Panc1 (cell line): ENCODE data around the gene OGA. TPM values are rescaled to one million over a fixed set of nuclear protein-coding genes. Genes with fewer than 3 reads are reported as not detected.

Experiments used
- ATAC-seq: fragments of 200-7000 bp; cut with Tn5 transposase; 2 replicates; pipeline ENCODE4 v1.9.1; 2020; ENCODE audit warnings: mild to moderate bottlenecking, moderate library complexity
- BruUV-seq: library from RNA; stranded (reverse); fragments of 400-500 nt; replicated peaks from 2 replicates; lab custom pipeline; 2021; lab: Mats Ljungman, UMichigan
- CTCF ChIA-PET: fragments of 300-600 bp; sonication (Branson Sonifier 250); formaldehyde crosslinking; loops from one replicate; lab custom pipeline; 2022; ENCODE audit warnings: antibody characterized with exemption; lab: Charles Lee
- POLR2A ChIA-PET: fragments of 300-600 bp; sonication (Branson Sonifier 250); formaldehyde crosslinking; loops from one replicate; lab custom pipeline; 2022; ENCODE audit warnings: antibody characterized with exemption; lab: Charles Lee
- DNase-seq: peaks from one replicate; pipeline ENCODE4 v3.0.0-alpha.2; 2010; ENCODE audit warnings: low read depth, low spot score
- H3K27ac ChIP-seq: 2 replicates; pipeline ENCODE4 v1.5.1; 2011; ENCODE audit warnings: mild to moderate bottlenecking, low read length, inconsistent platforms
- H3K27me3 ChIP-seq: fragments of 200-500 bp; sonication (Bioruptor generic); 2 replicates; pipeline ENCODE4 v1.6.0; 2014; ENCODE audit warnings: low read length, inconsistent platforms; ENCODE audit not compliant: control insufficient read depth, insufficient read depth
- H3K36me3 ChIP-seq: fragments of 200-500 bp; sonication (Bioruptor generic); 2 replicates; pipeline ENCODE4 v1.5.1; 2014; ENCODE audit warnings: inconsistent platforms, mild to moderate bottlenecking, low read length, moderate library complexity; ENCODE audit not compliant: control insufficient read depth, insufficient read depth
- H3K4me1 ChIP-seq: 2 replicates; pipeline ENCODE4 v1.5.1; 2011; ENCODE audit warnings: inconsistent platforms, mild to moderate bottlenecking, low read length, moderate library complexity; ENCODE audit not compliant: control insufficient read depth, insufficient read depth
- H3K4me3 ChIP-seq, 2 experiments: 2 replicates each; pipeline ENCODE4 v1.5.1; 2011 to 2012; ENCODE audit warnings: low read depth in 2 of 2, low read length in 2 of 2, mild to moderate bottlenecking in 2 of 2, inconsistent platforms in 1 of 2, moderate library complexity in 1 of 2
- H3K9me3 ChIP-seq: fragments of 200-500 bp; sonication (Bioruptor generic); 2 replicates; pipeline ENCODE4 v1.5.1; 2014; ENCODE audit warnings: low read depth, mild to moderate bottlenecking, inconsistent platforms, low read length, moderate library complexity; ENCODE audit not compliant: control insufficient read depth, insufficient read depth
- POLR2AphosphoS5 ChIP-seq: IDR thresholded peaks from 2 replicates; pipeline ENCODE4 v1.6.1; 2012; ENCODE audit warnings: mild to moderate bottlenecking, low read depth, low read length, moderate library complexity
- SIN3A ChIP-seq: IDR thresholded peaks from 2 replicates; pipeline ENCODE4 v1.6.1; 2012; ENCODE audit warnings: low read depth, mild to moderate bottlenecking, low read length, moderate library complexity, borderline replicate concordance; ENCODE audit not compliant: insufficient read depth
- TCF7L2 ChIP-seq: IDR thresholded peaks from 2 replicates; pipeline ENCODE4 v1.6.1; 2011; ENCODE audit warnings: mild to moderate bottlenecking, low read depth, low read length, inconsistent platforms
- in situ Hi-C: cut with HindIII; loops from 2 replicates; pipeline ENCODE4 v1.10.0; 2016; ENCODE audit warnings: low sequenced_read_pairs, low pct_unique_long_range_greater_than_20kb
- intact Hi-C: fragments of 100-400 bp; cut with micrococcal nuclease; formaldehyde crosslinking; loops from one replicate; pipeline ENCODE4 v1.10.0; 2022; ENCODE audit not compliant: unreplicated experiment
- total RNA-seq: library from RNA; stranded (reverse); gene quantifications from one replicate; pipeline ENCODE4 v1.2.1, GENCODE V29; 2021; ENCODE audit not compliant: unreplicated experiment
- TF ChIP-seq, protein P1 (sequence below), 2 experiments: IDR thresholded peaks; 2 replicates each; pipeline ENCODE4 v1.6.1; 2011 to 2012; ENCODE audit warnings: low read depth in 2 of 2, control low read depth in 1 of 2, low read length in 1 of 2, mild to moderate bottlenecking in 1 of 2, moderate library complexity in 1 of 2; ENCODE audit not compliant: insufficient read depth in 1 of 2
- TF ChIP-seq, protein P2 (sequence below): fragments of 450-650 bp; IDR thresholded peaks from 2 replicates; pipeline ENCODE4 v1.5.1; 2017; ENCODE audit warnings: mild to moderate bottlenecking

OGA gene
- total RNA-seq, 1 experiment from 2014 or later, result 117 TPM

- intact Hi-C loops, result no loop called here
- Histone ChIP-seq H3K4me1 (no peaks in the 10 kb centered on the region), H3K27ac (no peak overlapping the region), H3K27me3 (no peaks in the 10 kb centered on the region), H3K9me3 (no peaks in the 10 kb centered on the region), H3K36me3 (no peaks in the 10 kb centered on the region), H3K4me3 (no peak overlapping the region)
- in situ Hi-C loops, result no loop called here
- no TSS peak for BruUV-seq
- POLR2A ChIA-PET, result interaction anchor here (0.5 to 2.1 kb wide), 2 partner anchors 47 to 159 kb away, joined by 5 to 11 read pairs; no protein-coding TSS in a partner anchor
- TF ChIP-seq, protein P1, sequence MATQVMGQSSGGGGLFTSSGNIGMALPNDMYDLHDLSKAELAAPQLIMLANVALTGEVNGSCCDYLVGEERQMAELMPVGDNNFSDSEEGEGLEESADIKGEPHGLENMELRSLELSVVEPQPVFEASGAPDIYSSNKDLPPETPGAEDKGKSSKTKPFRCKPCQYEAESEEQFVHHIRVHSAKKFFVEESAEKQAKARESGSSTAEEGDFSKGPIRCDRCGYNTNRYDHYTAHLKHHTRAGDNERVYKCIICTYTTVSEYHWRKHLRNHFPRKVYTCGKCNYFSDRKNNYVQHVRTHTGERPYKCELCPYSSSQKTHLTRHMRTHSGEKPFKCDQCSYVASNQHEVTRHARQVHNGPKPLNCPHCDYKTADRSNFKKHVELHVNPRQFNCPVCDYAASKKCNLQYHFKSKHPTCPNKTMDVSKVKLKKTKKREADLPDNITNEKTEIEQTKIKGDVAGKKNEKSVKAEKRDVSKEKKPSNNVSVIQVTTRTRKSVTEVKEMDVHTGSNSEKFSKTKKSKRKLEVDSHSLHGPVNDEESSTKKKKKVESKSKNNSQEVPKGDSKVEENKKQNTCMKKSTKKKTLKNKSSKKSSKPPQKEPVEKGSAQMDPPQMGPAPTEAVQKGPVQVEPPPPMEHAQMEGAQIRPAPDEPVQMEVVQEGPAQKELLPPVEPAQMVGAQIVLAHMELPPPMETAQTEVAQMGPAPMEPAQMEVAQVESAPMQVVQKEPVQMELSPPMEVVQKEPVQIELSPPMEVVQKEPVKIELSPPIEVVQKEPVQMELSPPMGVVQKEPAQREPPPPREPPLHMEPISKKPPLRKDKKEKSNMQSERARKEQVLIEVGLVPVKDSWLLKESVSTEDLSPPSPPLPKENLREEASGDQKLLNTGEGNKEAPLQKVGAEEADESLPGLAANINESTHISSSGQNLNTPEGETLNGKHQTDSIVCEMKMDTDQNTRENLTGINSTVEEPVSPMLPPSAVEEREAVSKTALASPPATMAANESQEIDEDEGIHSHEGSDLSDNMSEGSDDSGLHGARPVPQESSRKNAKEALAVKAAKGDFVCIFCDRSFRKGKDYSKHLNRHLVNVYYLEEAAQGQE (IDR thresholded peaks at IDR 0.05; ENCODE audit: insufficient read depth in 1 of 2, low read depth in 2 of 2, low read length in 1 of 2), result no peak
- TF ChIP-seq POLR2AphosphoS5, result no peak
- TF ChIP-seq, protein P2, sequence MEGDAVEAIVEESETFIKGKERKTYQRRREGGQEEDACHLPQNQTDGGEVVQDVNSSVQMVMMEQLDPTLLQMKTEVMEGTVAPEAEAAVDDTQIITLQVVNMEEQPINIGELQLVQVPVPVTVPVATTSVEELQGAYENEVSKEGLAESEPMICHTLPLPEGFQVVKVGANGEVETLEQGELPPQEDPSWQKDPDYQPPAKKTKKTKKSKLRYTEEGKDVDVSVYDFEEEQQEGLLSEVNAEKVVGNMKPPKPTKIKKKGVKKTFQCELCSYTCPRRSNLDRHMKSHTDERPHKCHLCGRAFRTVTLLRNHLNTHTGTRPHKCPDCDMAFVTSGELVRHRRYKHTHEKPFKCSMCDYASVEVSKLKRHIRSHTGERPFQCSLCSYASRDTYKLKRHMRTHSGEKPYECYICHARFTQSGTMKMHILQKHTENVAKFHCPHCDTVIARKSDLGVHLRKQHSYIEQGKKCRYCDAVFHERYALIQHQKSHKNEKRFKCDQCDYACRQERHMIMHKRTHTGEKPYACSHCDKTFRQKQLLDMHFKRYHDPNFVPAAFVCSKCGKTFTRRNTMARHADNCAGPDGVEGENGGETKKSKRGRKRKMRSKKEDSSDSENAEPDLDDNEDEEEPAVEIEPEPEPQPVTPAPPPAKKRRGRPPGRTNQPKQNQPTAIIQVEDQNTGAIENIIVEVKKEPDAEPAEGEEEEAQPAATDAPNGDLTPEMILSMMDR, result no peak
- TF ChIP-seq SIN3A, result no peak
- no peak for TF ChIP-seq TCF7L2
- ATAC-seq (no peak), DNase-seq (no peak)
- CTCF ChIA-PET, result interaction anchor here (2.7 kb wide), 1 partner anchor 10 kb away, joined by 21 read pairs; no protein-coding TSS in a partner anchor
These were observed 32.5 kb upstream of the OGA start for GRCh38 chr10:101850749-101851148.

GRCh38 chr10:101848894-101849351 lies 30.7 kb upstream of the OGA start:
- no peak for ATAC-seq
- in situ Hi-C loops, result no loop called here

More at GRCh38 chr10:101848894-101849351, 30.7 kb upstream of the OGA start:
- H3K9me3 ChIP-seq, result no peaks in the 10 kb centered on the region
- no peaks in the 10 kb centered on the region for H3K27me3 ChIP-seq
- no peaks in the 10 kb centered on the region for H3K36me3 ChIP-seq
- DNase-seq, result no peak
- TF ChIP-seq, protein P1 (IDR thresholded peaks at IDR 0.05; ENCODE audit: insufficient read depth in 1 of 2, low read depth in 2 of 2, low read length in 1 of 2), result no peak
- H3K27ac ChIP-seq, result no peak overlapping the region
- intact Hi-C loops, result no loop called here
- no peaks in the 10 kb centered on the region for H3K4me1 ChIP-seq
- no TSS peak for BruUV-seq
- ChIA-PET POLR2A (no interaction called here), CTCF (interaction anchor here (0.5 to 1.6 kb wide), 2 partner anchors 9 to 29 kb away, joined by 4 read pairs; no protein-coding TSS in a partner anchor)
- no peak overlapping the region for H3K4me3 ChIP-seq
